LNCAP (cell line): ENCODE measurements around the gene TIGD3.

ENCODE experiments used
- TF ChIP-seq, protein P1 (sequence below): fragments of 450-650 bp; IDR thresholded peaks from 2 replicates; pipeline ENCODE4 v1.5.1; 2017; ENCODE audit warnings: mild to moderate bottlenecking

The TIGD3 gene

DNA sequence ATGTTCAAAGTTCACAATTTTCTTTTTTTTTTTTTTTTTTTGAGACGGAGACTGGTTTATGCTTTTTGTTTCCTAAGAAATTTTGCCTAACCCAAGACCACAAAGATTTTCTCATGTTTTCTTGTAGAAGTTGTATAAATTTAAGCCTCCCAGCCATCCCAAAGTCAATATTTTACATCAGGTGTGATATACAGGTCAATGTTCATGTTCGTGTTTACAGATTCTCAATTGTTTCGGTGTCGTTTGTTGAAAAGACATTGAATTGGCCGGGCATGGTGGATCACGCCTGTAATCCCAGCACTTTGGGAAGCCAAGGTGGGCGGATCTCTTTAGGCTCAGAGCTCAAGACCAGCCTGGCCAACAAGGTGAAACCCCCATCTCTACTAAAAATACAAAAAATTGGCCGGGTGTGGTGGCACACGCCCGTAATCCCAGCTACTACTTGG is 47.3 kb downstream of the TIGD3 start:
- TF ChIP-seq, protein P1, sequence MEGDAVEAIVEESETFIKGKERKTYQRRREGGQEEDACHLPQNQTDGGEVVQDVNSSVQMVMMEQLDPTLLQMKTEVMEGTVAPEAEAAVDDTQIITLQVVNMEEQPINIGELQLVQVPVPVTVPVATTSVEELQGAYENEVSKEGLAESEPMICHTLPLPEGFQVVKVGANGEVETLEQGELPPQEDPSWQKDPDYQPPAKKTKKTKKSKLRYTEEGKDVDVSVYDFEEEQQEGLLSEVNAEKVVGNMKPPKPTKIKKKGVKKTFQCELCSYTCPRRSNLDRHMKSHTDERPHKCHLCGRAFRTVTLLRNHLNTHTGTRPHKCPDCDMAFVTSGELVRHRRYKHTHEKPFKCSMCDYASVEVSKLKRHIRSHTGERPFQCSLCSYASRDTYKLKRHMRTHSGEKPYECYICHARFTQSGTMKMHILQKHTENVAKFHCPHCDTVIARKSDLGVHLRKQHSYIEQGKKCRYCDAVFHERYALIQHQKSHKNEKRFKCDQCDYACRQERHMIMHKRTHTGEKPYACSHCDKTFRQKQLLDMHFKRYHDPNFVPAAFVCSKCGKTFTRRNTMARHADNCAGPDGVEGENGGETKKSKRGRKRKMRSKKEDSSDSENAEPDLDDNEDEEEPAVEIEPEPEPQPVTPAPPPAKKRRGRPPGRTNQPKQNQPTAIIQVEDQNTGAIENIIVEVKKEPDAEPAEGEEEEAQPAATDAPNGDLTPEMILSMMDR: no peak

DNA sequence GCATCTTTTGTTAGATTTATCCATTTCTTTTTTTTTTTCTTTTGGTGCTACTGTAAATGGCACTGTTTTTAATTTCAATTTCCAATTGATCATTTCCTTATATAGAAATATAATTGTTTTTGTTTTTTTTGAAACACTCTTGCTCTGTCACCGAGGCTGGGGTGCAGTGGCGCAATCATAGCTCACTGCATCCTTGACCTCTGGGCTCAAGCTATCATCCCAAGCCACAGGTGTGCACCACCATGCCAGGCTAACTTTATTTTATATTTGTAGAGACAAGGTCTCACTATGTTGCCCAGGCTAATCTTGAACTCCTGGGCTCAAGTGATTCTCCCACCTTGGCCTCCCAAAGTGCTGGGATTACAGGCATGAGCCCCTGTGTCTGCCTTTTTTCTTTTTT is 48.2 kb downstream of the TIGD3 start:
- TF ChIP-seq, protein P1: no peak

DNA sequence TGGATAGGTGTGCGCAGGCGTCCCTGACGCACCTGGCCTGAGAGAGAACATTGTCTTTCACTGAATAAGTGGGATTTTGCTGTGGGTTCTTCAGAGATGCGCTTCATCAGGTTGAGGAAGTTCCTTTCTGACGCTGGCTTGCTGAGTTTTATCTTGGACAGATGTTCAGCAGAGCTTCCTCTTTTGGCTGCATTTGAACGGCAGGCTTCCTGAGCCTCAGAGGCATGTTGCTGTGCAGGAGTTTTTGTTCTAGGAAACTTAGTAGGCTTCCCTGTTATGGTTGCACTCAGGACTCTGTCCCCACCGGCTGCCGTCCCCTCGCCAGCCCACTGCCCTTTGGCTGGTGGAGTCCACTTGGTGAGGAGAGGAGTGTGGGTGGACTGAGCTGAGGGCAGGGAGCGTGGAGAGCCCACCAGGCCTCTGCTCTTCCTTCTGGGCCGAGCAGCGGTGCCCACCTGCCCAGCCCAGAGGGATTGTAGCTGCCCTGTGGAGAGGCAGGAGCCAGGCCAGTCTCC is 49.1 kb downstream of the TIGD3 start:
- TF ChIP-seq, protein P1: no peak

DNA sequence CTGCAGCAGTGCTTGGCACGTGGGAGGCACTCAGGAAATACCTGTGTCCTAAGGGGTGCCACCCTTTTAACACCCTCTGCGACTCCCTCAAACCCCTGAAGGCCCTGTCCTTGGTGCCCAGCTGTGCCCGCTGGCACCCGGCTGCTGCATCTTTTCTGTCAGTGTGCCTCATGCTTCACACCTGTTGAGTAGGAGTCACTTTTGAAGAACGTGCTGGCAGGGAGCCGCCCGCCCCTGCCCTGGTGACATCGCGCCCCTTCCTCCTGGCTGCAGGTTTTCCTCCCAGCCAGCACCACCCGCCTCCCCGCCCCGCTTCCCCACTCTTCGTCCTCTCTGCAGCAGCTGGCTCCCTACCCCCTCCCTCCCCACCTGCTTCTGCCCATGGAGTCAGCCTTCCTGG is 49.7 kb downstream of the TIGD3 start:
- TF ChIP-seq, protein P1: no peak

DNA sequence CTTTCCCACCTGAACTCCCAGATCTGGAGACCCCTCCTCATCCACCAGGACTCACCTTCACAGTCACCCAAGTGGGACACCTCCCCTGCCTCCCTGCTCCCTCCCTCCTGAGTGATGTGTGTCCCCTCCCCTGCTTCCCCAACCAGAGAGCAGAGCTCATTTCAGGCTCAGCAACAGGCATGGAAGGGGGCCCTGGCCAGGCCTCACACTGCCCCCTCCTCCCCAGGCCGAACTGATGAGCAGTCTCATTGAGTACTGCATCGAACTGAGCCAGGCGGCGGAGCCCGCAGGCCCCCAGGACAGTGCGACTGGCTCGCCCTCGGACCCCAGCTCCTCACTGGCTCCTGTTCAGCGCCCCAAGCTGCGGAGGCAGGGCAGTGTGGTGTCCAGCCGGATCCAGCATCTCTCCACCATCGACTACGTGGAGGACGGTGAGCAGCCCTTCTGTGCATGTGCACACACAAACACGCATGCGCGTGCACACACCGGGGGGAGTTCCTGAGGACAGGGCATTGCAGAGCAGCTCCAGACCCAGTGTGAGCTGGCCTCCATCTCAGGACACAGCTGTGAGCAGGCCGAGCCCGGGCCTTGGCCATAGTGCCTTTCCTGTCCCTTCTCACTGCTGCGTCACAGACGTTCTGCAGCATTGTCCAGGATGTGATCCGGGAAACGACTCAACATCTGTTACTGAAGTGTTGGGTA is 50.2 kb downstream of the TIGD3 start:
- TF ChIP-seq, protein P1: no peak
